ENCODE results near the gene PSMC5. TPM values are rescaled to one million over a fixed set of nuclear protein-coding genes. Genes with fewer than 3 reads are reported as not detected.
A peak's percentile ranks its signal among the peaks of the same experiment; 100 is the strongest.

PSMC5 gene
- total RNA-seq, 1 experiment from 2014 or later: 152 TPM

GRCh38 chr17:63842540-63843386 is 15.5 kb downstream of the PSMC5 start, which contains the start of gene SMARCD2 (continued):
- no peak for TF ChIP-seq ATF6 (CRISPR knock-in tag; IDR thresholded peaks at IDR 0.05)
- peak; percentile 93 for TF ChIP-seq SP1 (CRISPR knock-in tag; conservative IDR thresholded peaks at IDR 0.05)
- TF ChIP-seq EMX1 (CRISPR knock-in tag; IDR thresholded peaks at IDR 0.05): peak; percentile 78; the same call in 1 of the 2 replicates
- no peak for TF ChIP-seq RELA (CRISPR knock-in tag; IDR thresholded peaks at IDR 0.05; ENCODE audit: borderline replicate concordance)
- TF ChIP-seq ETV6 (CRISPR knock-in tag; IDR thresholded peaks at IDR 0.05): 0 out of 2 replicates have a peak, but pooled peaks have one; percentile 58
- no peak for TF ChIP-seq NR3C1 (CRISPR knock-in tag; conservative IDR thresholded peaks at IDR 0.05; ENCODE audit: low read depth)
- TF ChIP-seq MXD4 (CRISPR knock-in tag; IDR thresholded peaks at IDR 0.05; ENCODE audit: borderline replicate concordance): no peak
- peak; percentile 94; the same call in 1 of the 2 replicates for TF ChIP-seq FOXP1 (CRISPR knock-in tag; IDR thresholded peaks at IDR 0.05; ENCODE audit: borderline replicate concordance)
- no peak for TF ChIP-seq MLX (CRISPR knock-in tag; IDR thresholded peaks at IDR 0.05)
- peak; percentile 83 for TF ChIP-seq TCF7 (CRISPR knock-in tag; IDR thresholded peaks at IDR 0.05; ENCODE audit: low read depth)
- peak; percentile 68; the same call in 1 of the 2 replicates for TF ChIP-seq ELF4 (CRISPR knock-in tag; IDR thresholded peaks at IDR 0.05; ENCODE audit: low read depth)
- no peak for TF ChIP-seq AR (CRISPR knock-in tag; IDR thresholded peaks at IDR 0.05)
- peak; percentile 86 for TF ChIP-seq KAT7 (CRISPR knock-in tag; IDR thresholded peaks at IDR 0.05; ENCODE audit: borderline replicate concordance)
- no peak for TF ChIP-seq ZNF396 (CRISPR knock-in tag; IDR thresholded peaks at IDR 0.05; ENCODE audit: borderline replicate concordance)
- peak; percentile 73; the same call in 1 of the 2 replicates for TF ChIP-seq E2F4 (CRISPR knock-in tag; IDR thresholded peaks at IDR 0.05; ENCODE audit: borderline replicate concordance, low read depth)
- peak; percentile 79; the same call in 1 of the 2 replicates for TF ChIP-seq ARID4B (CRISPR knock-in tag; IDR thresholded peaks at IDR 0.05; ENCODE audit: borderline replicate concordance)
- TF ChIP-seq ZNF671 (CRISPR knock-in tag; IDR thresholded peaks at IDR 0.05): no peak
- TF ChIP-seq GABPB1 (CRISPR knock-in tag; IDR thresholded peaks at IDR 0.05): peak; percentile 84
- TF ChIP-seq NFE2L1 (CRISPR knock-in tag; IDR thresholded peaks at IDR 0.05): peak; percentile 73; the same call in 1 of the 2 replicates
- peak; percentile 51; the same call in 1 of the 2 replicates for TF ChIP-seq MYBL2 (CRISPR knock-in tag; IDR thresholded peaks at IDR 0.05)
- TF ChIP-seq NR2C2 (CRISPR knock-in tag; IDR thresholded peaks at IDR 0.05): peak; percentile 99
- peak; percentile 50; the same call in 1 of the 2 replicates for TF ChIP-seq FOXK1 (CRISPR knock-in tag; IDR thresholded peaks at IDR 0.05)
- peak; percentile 87 for TF ChIP-seq HMGXB4 (CRISPR knock-in tag; IDR thresholded peaks at IDR 0.05)
- peak; percentile 33; the same call in 1 of the 2 replicates for TF ChIP-seq NFYB (CRISPR knock-in tag; conservative IDR thresholded peaks at IDR 0.05; ENCODE audit: low read depth)

All from WTC11 (cell line).